ENCODE results near the gene GADL1. TPM values are rescaled to one million over a fixed set of nuclear protein-coding genes. Genes with fewer than 3 reads are reported as not detected.

The GADL1 gene
- total RNA-seq, 1 experiment from 2014 or later, result 0.09 TPM

- H2AFZ ChIP-seq (ENCODE audit: low read length), result no peak overlapping the region
- Mint-ChIP-seq H3K4me3 (no peak overlapping the region), H3K36me3 (ENCODE audit: insufficient read depth in 1 of 3, low read depth in 3 of 3) (no peaks in the 10 kb centered on the region), H3K27ac (no peak overlapping the region), H3K4me1 (no peaks in the 10 kb centered on the region), H3K9me3 (no peaks in the 10 kb centered on the region; a peak in 1 of 5 replicates), H3K27me3 (ENCODE audit: low read depth) (no peaks in the 10 kb centered on the region)
- H3K27ac ChIP-seq (ENCODE audit: insufficient read length, low read depth, low read length), result no peak overlapping the region
- no peak overlapping the region for H2BK12ac ChIP-seq (ENCODE audit: insufficient read length, low read depth, low read length)
- H3K56ac ChIP-seq (ENCODE audit: insufficient read length, low read depth, low read length), result no peak overlapping the region
- H3T11ph ChIP-seq (ENCODE audit: low read length), result no peak overlapping the region
- H3K14ac ChIP-seq (ENCODE audit: insufficient read depth, low read length), result no peak overlapping the region
- no peak overlapping the region for H2BK120ac ChIP-seq (ENCODE audit: low read depth, low read length, poor library complexity, severe bottlenecking)
- H2BK15ac ChIP-seq (ENCODE audit: low read depth, low read length), result no peak overlapping the region
- H3K4me2 ChIP-seq (ENCODE audit: insufficient read depth, insufficient read length, low read length), result no peak overlapping the region
- no peak overlapping the region for H2BK20ac ChIP-seq (ENCODE audit: low read depth, low read length, poor library complexity, severe bottlenecking)
- H3K18ac ChIP-seq (ENCODE audit: insufficient read length, low read depth, low read length), result no peak overlapping the region
- H3K23ac ChIP-seq (ENCODE audit: insufficient read length, low read depth, low read length), result no peak overlapping the region
- H3K79me2 ChIP-seq (ENCODE audit: insufficient read depth, low read length), result no peaks in the 10 kb centered on the region
- no peak overlapping the region for H3K4ac ChIP-seq (ENCODE audit: low read depth, low read length)
- no peaks in the 10 kb centered on the region for H3K27me3 ChIP-seq (ENCODE audit: insufficient read depth, low read length)
- no peaks in the 10 kb centered on the region for H3K79me1 ChIP-seq (ENCODE audit: insufficient read depth, low read depth, low read length, poor library complexity, severe bottlenecking)
- H2BK5ac ChIP-seq (ENCODE audit: insufficient read length, low read length), result no peak overlapping the region
- no peaks in the 10 kb centered on the region for H3K9me3 ChIP-seq (ENCODE audit: control insufficient read depth, low read depth, low read length)
- no peaks in the 10 kb centered on the region for H3K23me2 ChIP-seq (ENCODE audit: insufficient read length, low read depth, low read length, poor library complexity, severe bottlenecking)
- H2AK5ac ChIP-seq (ENCODE audit: insufficient read length, low read length), result no peak overlapping the region
- H4K5ac ChIP-seq (ENCODE audit: insufficient read length, low read depth, low read length), result no peak overlapping the region
- no peak overlapping the region for H4K8ac ChIP-seq (replicated peaks; ENCODE audit: insufficient read length, low read depth, low read length)
- no peak for TF ChIP-seq CTCF (conservative IDR thresholded peaks at IDR 0.05)
- no peaks in the 10 kb centered on the region for H3K4me1 ChIP-seq (ENCODE audit: insufficient read depth, low read length)
- H4K20me1 ChIP-seq (ENCODE audit: control insufficient read depth, insufficient read depth, insufficient read length), result no peaks in the 10 kb centered on the region
- no CpG with 5 or more reads among the region's 1 CpG for WGBS (ENCODE audit: extremely low coverage, insufficient read length, low lambda C conversion rate)
- H3K9ac ChIP-seq (ENCODE audit: extremely low read depth, insufficient read length, low read length), result no peak overlapping the region
- H4K91ac ChIP-seq (ENCODE audit: insufficient read length, low read depth, low read length), result no peak overlapping the region
- DNase-seq, result no peak
Observed at GRCh38 chr3:30723211-30723610, 171.2 kb downstream of the GADL1 start.

All from H9 (cell line).